ENCODE results near the gene PKDREJ.

Gene PKDREJ

GRCh38 chr22:46278656-46279645 is 15.8 kb upstream of the PKDREJ start:
- Histone ChIP-seq H3K4me2 (ENCODE audit: low read length) (no peak overlapping the region), H3K27ac (ENCODE audit: low read depth, low read length) (no peak overlapping the region), H3K9me3 (ENCODE audit: control insufficient read depth, insufficient read depth, low read length) (peaks cover 6% of the 10 kb centered on the region; the same call in 1 of the 2 replicates), H3K36me3 (ENCODE audit: control insufficient read depth, low read length) (no peaks in the 10 kb centered on the region), H3K4me1 (ENCODE audit: control insufficient read depth, low read length) (peaks cover 7% of the 10 kb centered on the region), H3K4me3 (ENCODE audit: low read length) (no peak overlapping the region), H4K20me1 (ENCODE audit: control insufficient read depth, insufficient read depth, low read depth, low read length) (no peaks in the 10 kb centered on the region), H3F3A (ENCODE audit: control insufficient read depth, insufficient read depth) (no peaks in the 10 kb centered on the region), H3K9me2 (replicated peaks; ENCODE audit: control insufficient read depth, low read length) (no peaks in the 10 kb centered on the region), H3K27me3 (ENCODE audit: control insufficient read depth, low read length) (no peaks in the 10 kb centered on the region), H3K79me2 (ENCODE audit: control insufficient read depth, low read length) (no peaks in the 10 kb centered on the region)
- TF ChIP-seq EZH2phosphoT487 (IDR thresholded peaks at IDR 0.05; ENCODE audit: borderline replicate concordance, low read length) (no peak), CTCF (IDR thresholded peaks at IDR 0.05; ENCODE audit: low read depth, low read length, poor library complexity, severe bottlenecking) (no peak)

- no peaks in the 10 kb centered on the region for H3K79me2 ChIP-seq (ENCODE audit: control insufficient read depth, low read length)
- H3F3A ChIP-seq (ENCODE audit: control insufficient read depth, insufficient read depth) = no peaks in the 10 kb centered on the region
- H3K9me2 ChIP-seq (replicated peaks; ENCODE audit: control insufficient read depth, low read length) = no peaks in the 10 kb centered on the region
- H3K27me3 ChIP-seq (ENCODE audit: control insufficient read depth, low read length) = no peaks in the 10 kb centered on the region
- H3K9me3 ChIP-seq (ENCODE audit: control insufficient read depth, insufficient read depth, low read length) = peaks cover 6% of the 10 kb centered on the region; the same call in 1 of the 2 replicates
- no peak overlapping the region for H3K27ac ChIP-seq (ENCODE audit: low read depth, low read length)
- H3K4me2 ChIP-seq (ENCODE audit: low read length) = no peak overlapping the region
- TF ChIP-seq EZH2phosphoT487 (IDR thresholded peaks at IDR 0.05; ENCODE audit: borderline replicate concordance, low read length) (no peak), CTCF (IDR thresholded peaks at IDR 0.05; ENCODE audit: low read depth, low read length, poor library complexity, severe bottlenecking) (no peak)
- H3K36me3 ChIP-seq (ENCODE audit: control insufficient read depth, low read length) = no peaks in the 10 kb centered on the region
- H4K20me1 ChIP-seq (ENCODE audit: control insufficient read depth, insufficient read depth, low read depth, low read length) = no peaks in the 10 kb centered on the region
- no peak overlapping the region for H3K4me3 ChIP-seq (ENCODE audit: low read length)
- peaks cover 7% of the 10 kb centered on the region for H3K4me1 ChIP-seq (ENCODE audit: control insufficient read depth, low read length)
Measured at GRCh38 chr22:46276563-46276962, 13.4 kb upstream of the PKDREJ start.

- Histone ChIP-seq H3K4me3 (ENCODE audit: low read length) (no peak overlapping the region), H3K79me2 (ENCODE audit: control insufficient read depth, low read length) (no peaks in the 10 kb centered on the region)
- TF ChIP-seq CTCF (IDR thresholded peaks at IDR 0.05; ENCODE audit: low read depth, low read length, poor library complexity, severe bottlenecking) = no peak
- TF ChIP-seq EZH2phosphoT487 (IDR thresholded peaks at IDR 0.05; ENCODE audit: borderline replicate concordance, low read length) = no peak
Measured at GRCh38 chr22:46275455-46276122, 12.4 kb upstream of the PKDREJ start.

More at GRCh38 chr22:46275455-46276122, 12.4 kb upstream of the PKDREJ start:
- Histone ChIP-seq H3K27me3 (ENCODE audit: control insufficient read depth, low read length) (no peaks in the 10 kb centered on the region), H3K36me3 (ENCODE audit: control insufficient read depth, low read length) (no peaks in the 10 kb centered on the region), H4K20me1 (ENCODE audit: control insufficient read depth, insufficient read depth, low read depth, low read length) (no peaks in the 10 kb centered on the region), H3F3A (ENCODE audit: control insufficient read depth, insufficient read depth) (no peaks in the 10 kb centered on the region), H3K27ac (ENCODE audit: low read depth, low read length) (no peak overlapping the region), H3K4me2 (ENCODE audit: low read length) (no peak overlapping the region), H3K9me2 (replicated peaks; ENCODE audit: control insufficient read depth, low read length) (no peaks in the 10 kb centered on the region), H3K9me3 (ENCODE audit: control insufficient read depth, insufficient read depth, low read length) (peaks cover 6% of the 10 kb centered on the region; the same call in 1 of the 2 replicates), H3K4me1 (ENCODE audit: control insufficient read depth, low read length) (no peaks in the 10 kb centered on the region; the same call in 1 of the 2 replicates)

Data from DOHH2 (cell line).